Activated CD4-positive, alpha-beta T cell treated with anti-CD3 and anti-CD28 coated beads for 24 hours (primary cell): Measurements from ENCODE around the gene TPPP.
A peak's percentile ranks its signal among the peaks of the same experiment; 100 is the strongest.

Experiments
- DNase-seq, 2 donors: peaks; one replicate each; pipeline ENCODE4 v3.0.0-alpha.2; 2020; ENCODE audit warnings: low read depth in 2 of 2

The TPPP gene

DNA sequence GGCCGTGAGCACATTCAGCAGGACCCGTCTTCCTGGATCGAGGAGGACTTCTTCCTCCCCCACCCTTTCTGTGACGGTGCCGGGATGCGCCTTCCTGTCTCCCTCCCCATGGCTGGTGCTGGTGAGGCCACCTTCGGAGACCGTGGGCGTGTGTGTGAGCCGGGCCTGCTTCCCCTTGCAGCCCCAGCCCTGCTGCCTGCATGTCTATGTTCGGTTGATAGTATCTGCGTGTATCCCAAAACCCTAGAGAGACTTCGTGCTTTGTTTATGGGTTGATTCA lies 68.3 kb downstream of the TPPP start:
- no peak for DNase-seq

DNA sequence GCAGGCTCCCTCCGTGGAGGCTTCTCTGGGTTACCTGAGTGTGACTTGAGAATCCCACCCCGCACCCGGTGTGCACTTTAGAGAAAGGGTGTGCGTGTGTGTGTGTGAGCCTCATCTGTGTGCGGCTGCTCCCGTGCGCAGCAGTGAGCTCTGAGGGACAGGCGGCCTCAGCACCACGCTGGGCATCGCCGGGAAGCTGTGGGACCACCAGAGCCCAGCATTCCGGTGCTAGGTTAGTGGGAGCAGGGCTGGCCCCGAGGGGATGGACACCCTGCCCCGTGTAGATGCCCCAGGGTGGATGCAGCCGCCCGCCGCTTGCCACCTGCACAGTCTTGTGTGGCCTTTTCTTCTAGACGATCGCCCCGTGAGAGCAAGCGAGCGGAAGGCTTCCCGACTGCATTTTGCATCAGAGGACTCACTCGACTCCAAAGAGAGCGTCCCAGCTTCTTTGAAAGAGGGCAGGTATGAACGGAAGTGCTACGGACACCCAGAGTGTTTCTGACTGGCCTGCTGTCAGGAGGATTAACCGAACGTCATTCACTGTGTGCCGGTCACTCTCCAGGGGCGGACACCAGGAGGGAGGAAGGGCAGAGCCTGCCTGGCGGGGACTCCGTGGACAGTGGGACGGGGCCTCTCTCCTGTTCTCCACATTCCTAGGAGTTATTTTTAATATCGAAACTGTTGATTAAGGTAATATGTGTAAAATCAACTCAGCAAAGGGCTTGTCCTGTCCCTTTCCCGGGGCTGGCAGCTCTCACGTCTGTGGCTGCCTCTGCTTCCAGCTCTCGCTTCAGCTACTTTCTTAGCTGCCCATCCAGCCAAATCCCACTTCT lies 68.8 kb downstream of the TPPP start:
- DNase-seq = no peak

GRCh38 chr5:623531-623930 lies 69.6 kb downstream of the TPPP start:
- no peak for DNase-seq

DNA sequence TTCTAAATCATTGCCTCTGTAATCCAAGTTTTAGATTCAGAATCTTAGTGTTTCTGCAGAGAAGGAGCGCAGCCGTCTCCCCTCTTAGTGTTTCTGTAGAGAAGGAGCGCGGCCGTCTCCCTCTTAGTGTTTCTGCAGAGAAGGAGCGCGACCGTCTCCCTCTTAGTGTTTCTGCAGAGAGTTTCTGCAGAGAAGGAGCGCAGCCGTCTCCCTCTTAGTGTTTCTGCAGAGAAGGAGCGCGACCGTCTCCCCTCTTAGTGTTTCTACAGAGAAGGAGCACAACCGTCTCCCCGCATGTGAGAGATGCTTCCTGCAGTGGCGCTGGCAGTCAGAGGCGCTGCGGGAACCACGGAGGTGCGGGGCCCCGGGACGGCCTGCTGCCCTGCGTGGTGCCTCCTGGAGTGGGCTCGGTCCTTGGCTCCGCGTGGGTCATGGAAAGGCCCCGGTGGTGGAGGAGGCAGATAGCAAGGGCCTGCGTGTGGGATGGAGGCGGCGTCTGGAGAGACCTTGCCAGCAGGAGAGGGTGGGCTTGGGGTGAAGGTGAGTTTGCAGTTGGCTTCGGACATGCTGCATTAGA lies 70.1 kb downstream of the TPPP start:
- DNase-seq = no peak

- no peak for DNase-seq
Observed at GRCh38 chr5:622359-622758, 70.8 kb downstream of the TPPP start.

GRCh38 chr5:621341-621761 lies 71.8 kb downstream of the TPPP start:
- DNase-seq = no peak

- no peak for DNase-seq
Observed at GRCh38 chr5:620586-621180, 72.5 kb downstream of the TPPP start.

DNA sequence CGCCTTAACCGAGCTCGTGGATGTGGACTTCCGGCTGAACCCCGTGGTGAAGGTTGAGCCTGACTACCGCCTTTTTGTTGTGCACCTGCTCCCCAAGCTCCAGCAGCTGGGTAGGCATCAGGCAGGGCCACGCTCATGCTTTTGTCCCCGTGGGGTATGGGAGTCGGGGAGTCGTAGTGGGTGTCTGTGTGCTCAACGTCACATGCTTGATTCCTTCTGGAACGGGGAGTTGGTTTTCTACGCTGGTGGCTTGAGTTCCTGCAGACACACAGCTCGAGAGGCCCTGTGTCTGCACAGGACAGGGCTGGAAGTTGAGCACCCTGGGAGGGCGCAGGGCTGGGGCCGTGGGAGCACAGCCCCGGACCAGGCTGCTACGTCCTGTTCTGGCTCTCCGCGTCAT lies 73.0 kb downstream of the TPPP start:
- no peak for DNase-seq

DNA sequence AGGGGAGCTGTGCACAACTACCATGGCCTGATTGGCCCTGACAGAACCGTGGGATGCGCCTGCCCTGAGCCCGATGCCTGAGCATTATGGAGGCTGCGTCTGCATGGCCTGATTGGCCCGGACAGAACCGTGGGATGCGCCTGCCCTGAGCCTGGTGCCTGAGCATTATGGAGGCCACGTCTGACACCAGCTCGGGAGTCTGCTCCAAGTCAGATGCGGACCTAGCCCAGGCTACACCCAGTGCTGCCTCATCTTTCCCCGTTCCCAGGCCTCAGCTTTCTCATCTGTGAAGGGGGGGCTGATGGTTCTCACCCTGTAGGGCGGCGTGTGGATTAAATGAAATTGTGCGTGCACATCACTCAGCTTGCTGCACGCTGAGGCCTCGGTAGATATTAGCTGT lies 73.7 kb downstream of the TPPP start:
- DNase-seq = no peak

DNA sequence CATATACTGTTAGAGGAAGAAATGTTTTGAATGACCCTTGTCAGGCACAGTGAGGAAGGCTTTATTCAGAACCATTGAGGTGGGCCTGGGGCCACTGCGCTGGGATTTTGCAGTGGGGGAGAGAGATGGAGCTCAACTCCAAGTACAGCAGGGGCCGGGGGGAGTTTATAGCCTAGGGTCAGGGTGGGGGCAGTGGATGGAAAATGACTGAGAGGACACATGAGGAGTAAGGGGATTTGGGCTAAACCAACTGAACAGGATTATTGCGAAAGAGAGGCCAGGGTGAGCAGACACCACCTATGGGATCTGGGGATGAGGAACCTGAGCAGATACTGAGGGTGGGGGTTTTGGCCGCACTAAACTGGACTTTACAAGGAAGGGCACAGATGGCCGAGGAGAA lies 74.7 kb downstream of the TPPP start:
- no peak for DNase-seq

DNA sequence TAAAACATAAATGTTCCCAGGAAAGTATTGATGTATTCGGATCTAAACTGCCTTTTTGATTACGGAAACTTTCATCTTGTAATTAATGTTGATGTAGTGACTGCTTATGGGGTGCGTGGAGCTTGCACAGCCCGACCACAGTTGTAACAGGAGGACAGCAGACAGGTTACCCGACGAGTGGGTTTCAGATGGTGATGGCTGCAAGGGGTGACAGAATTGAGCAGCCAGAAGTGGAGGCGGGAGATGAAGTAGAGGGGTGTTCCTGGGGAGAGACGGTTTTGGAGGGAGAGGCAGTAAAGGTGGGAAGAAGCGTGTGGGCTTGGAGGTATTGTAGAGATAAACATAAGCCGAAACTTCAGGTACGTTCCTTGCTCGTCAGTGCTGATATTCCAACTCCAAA lies 75.3 kb downstream of the TPPP start:
- DNase-seq = no peak

DNA sequence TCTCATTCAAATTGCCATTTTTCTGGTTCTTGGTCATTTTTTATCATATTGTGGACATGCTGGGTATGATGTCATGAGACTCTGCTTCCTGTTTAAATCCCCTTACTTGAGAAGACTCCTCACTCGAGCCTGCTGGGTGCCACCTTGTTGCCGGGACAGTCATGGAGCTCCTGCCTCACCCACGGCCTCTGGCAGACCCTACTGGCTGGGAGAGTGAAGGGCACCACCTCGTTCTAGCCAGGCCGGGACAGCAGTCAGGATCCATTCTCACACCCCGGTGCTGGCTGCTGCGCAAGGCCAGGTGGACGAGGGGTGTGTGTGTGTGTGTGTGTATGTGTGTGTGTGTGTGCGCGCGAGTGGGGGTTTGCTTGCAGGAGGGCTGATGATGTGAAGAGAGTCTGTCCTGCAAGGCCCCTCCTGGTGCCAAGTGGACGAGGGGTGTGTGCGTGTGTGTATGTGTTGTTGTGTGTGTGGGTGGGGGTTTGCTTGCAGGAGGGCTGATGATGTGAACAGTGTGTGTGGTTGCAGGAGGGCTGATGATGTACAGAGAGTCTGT lies 76.6 kb downstream of the TPPP start:
- DNase-seq = no peak

DNA sequence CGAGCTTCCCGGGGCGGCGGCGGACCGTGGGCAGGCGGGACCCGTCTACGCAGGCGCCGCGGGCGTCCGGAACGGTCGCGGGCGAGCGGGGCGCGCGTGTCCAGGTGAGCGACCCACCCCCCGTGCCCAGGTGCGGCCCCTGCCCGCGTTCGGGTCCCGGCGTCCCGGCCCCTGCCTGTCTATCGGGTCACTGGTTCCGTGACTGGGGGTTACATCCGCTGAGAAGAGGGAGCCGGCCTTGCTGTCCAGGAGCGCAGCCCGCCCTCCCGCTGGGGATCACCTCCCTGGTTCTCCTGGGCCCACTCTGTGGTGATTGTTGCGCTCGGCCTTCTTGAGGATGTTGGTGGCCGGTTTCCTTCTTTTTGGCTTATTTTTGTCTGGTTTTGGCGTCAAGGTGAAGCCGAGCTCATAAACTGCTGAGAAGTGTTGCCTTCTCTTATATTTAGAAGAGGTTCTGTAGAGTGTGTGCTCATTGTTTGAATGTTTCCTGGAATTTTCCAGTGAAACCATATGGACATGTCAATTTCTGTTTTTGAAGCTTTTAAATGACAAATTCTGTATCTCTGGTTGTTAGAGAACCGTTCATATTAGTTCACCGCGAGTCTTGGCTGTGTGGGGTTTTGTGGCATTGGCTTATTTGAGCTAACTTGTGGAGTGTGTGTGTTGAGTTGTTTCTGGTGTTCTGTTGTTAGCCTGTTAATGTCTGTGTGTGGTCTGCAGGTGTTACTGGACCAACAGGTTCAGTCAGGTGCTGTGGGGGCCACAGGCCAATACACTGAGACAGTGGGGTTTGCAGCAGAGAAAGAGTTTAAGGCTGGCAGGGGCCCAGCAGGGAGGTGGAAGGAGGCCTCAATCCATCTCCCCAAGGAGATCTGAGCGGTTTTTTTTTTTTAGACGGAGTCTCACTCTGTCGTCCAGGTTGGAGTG lies 80.4 kb downstream of the TPPP start:
- DNase-seq = no peak

DNA sequence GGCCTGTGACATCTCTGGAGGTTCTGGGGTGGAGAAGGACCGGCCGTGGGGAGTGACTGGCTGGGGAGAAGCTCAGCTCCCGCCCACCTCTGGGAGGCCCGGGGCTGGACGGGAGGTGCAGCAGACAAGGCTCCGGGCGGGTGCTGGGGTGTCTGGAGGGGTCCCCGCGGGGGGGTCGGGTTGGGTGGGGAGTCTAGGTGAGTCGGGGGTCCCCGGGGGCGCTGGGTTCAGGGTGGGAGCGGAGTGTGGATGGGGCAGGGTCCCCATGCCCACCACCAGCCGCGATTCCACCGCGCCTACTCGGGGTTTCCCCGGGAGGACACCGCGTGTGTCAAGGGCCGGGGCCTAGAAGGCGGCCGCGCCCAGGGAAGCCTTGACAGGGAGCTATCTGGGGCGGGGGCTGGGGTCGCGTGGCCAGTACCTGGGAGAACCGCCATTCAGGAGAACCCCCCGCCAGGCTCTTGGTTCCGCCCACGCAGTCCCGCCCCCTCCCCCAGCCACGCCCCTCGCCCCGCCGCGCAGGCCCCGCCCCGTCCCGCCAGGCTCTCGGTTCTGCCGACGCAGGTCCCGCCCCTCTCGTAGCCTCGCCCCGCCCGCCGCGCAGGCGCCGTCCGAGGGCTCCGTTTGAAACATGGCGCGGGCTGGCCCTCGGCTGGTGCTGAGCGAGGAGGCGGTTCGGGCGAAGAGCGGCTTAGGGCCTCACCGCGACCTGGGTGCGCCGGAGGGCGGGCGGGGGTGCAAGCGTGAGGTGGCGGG lies 81.2 kb downstream of the TPPP start, which contains the start of gene CEP72:
Gene CEP72, plus strand, starts transcription at position 610 of the 756 bp plus-strand sequence. Its CDS starts 22 bp downstream, at position 632.
- peak; percentile 92 to 93 for DNase-seq

- no peak for DNase-seq
Observed at GRCh38 chr5:610744-611730, 82.1 kb downstream of the TPPP start.

DNA sequence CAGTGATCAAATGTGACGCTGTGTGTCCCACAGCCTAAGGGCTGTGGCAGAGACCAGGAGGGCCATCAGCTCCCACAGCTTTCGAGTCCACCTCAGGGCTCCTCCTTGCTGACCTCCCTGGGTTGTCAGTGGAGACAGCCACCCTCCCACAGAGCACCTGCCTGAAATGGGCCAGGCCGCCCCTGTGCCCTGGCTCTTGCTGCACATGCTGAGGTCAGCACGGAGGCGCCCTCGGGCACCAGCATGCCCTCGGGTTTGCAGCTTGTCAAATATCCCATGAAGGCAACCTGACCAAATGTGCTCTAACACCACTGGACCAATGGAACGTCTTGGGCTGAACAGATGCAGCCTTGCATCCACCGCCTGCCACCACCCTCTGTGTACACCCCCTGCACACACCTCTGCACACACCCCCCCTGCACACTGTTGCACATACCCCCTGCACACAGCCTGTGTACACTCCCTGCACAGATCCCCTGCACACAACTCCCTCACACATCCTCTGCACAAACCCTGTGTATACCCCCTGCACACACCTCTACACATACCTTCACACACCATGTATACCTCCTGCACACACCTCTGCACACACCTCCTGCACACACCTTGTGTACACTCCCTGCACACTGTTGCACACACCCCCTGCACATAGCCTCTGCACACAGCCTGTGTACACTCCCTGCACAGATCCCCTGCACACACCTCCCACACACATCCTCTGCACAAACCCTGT lies 83.0 kb downstream of the TPPP start:
- DNase-seq = no peak
